HEK293T (cell line): Measurements from ENCODE around the gene PLCB1.

Experiments used
- ARNT ChIP-seq: fragments of 450-650 bp; IDR thresholded peaks from 2 replicates; pipeline ENCODE4 v1.6.1; 2017; ENCODE audit warnings: mild to moderate bottlenecking
- BHLHE40 ChIP-seq: fragments of 450-650 bp; IDR thresholded peaks from 2 replicates; pipeline ENCODE4 v1.6.1; 2016; ENCODE audit warnings: mild to moderate bottlenecking, moderate library complexity, borderline replicate concordance
- CTBP1 ChIP-seq: fragments of 450-650 bp; IDR thresholded peaks from 2 replicates; pipeline ENCODE4 v1.6.1; 2016; ENCODE audit warnings: borderline replicate concordance
- ELF4 ChIP-seq: fragments of 450-650 bp; IDR thresholded peaks from 2 replicates; pipeline ENCODE4 v1.6.1; 2017; ENCODE audit warnings: antibody characterized with exemption
- FOXA1 ChIP-seq: fragments of 450-650 bp; IDR thresholded peaks from 2 replicates; pipeline ENCODE4 v1.6.1; 2016; ENCODE audit warnings: mild to moderate bottlenecking
- FOXK2 ChIP-seq: fragments of 450-650 bp; IDR thresholded peaks from 2 replicates; pipeline ENCODE4 v1.6.1; 2016; ENCODE audit warnings: mild to moderate bottlenecking
- FOXM1 ChIP-seq: fragments of 450-650 bp; IDR thresholded peaks from 2 replicates; pipeline ENCODE4 v1.6.1; 2017; ENCODE audit warnings: mild to moderate bottlenecking, borderline replicate concordance
- HDGF ChIP-seq: fragments of 450-650 bp; IDR thresholded peaks from 2 replicates; pipeline ENCODE4 v1.6.1; 2017; ENCODE audit warnings: antibody characterized with exemption, borderline replicate concordance
- LEF1 ChIP-seq: fragments of 450-650 bp; IDR thresholded peaks from 2 replicates; pipeline ENCODE4 v1.6.1; 2017; ENCODE audit warnings: mild to moderate bottlenecking, borderline replicate concordance
- NFRKB ChIP-seq: fragments of 450-650 bp; IDR thresholded peaks from 2 replicates; pipeline ENCODE4 v1.6.1; 2016; ENCODE audit warnings: mild to moderate bottlenecking, moderate library complexity
- SUZ12 ChIP-seq: fragments of 450-650 bp; IDR thresholded peaks from 2 replicates; pipeline ENCODE4 v1.6.1; 2016; ENCODE audit warnings: mild to moderate bottlenecking
- TARDBP ChIP-seq: fragments of 450-650 bp; IDR thresholded peaks from 2 replicates; pipeline ENCODE4 v1.6.1; 2016
- ZNF384 ChIP-seq: fragments of 450-650 bp; IDR thresholded peaks from 2 replicates; pipeline ENCODE4 v1.6.1; 2016
- TF ChIP-seq, protein P1 (sequence below): fragments of 450-650 bp; IDR thresholded peaks from 2 replicates; pipeline ENCODE4 v1.6.1; 2016

DNA sequence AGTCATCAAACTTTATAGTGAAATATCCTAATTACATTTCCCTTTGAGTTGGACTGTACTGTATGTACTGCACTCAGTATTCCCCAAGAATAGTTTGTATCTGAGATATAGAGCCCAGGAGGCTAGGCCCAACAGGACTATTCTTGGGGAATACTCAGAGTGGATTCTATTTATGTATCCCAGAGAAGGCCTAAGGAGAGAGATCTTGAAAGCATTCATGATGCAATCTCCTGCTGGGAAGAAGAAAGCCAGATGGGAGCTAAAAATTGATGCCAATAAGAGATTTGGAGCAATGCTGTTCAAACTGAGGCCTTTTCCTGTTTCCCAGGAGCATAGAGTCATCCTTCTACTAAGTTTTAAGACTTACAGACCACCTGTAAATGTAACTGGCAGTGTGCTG is 484.7 kb downstream of the PLCB1 start:
- TF ChIP-seq FOXM1: no peak
- TF ChIP-seq FOXA1: no peak
- TF ChIP-seq, protein P1, sequence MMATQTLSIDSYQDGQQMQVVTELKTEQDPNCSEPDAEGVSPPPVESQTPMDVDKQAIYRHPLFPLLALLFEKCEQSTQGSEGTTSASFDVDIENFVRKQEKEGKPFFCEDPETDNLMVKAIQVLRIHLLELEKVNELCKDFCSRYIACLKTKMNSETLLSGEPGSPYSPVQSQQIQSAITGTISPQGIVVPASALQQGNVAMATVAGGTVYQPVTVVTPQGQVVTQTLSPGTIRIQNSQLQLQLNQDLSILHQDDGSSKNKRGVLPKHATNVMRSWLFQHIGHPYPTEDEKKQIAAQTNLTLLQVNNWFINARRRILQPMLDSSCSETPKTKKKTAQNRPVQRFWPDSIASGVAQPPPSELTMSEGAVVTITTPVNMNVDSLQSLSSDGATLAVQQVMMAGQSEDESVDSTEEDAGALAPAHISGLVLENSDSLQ: no peak
- no peak for TF ChIP-seq ELF4
- no peak for TF ChIP-seq TARDBP
- no peak for TF ChIP-seq CTBP1
- no peak for TF ChIP-seq BHLHE40
- TF ChIP-seq LEF1: no peak
- no peak for TF ChIP-seq NFRKB
- TF ChIP-seq ARNT: no peak
- TF ChIP-seq FOXK2: no peak
- TF ChIP-seq SUZ12: no peak
- TF ChIP-seq ZNF384: no peak
- no peak for TF ChIP-seq HDGF
